ENCODE measurements around the gene SMARCD3. TPM values are rescaled to one million over a fixed set of nuclear protein-coding genes. Genes with fewer than 3 reads are reported as not detected.
A peak's percentile ranks its signal among the peaks of the same experiment; 100 is the strongest.

The SMARCD3 gene
- total and polyA plus RNA-seq, 2 donors from 2014 or later, result 46.4 to 52.5 TPM

- peak in 2 of 5 donors; percentile 26 to 35 for DNase-seq
- intact Hi-C loops (cut with DNase I), result no loop called here
- FAIRE-seq, result no peak
Observed at GRCh38 chr7:151206914-151207313, 41.6 kb downstream of the SMARCD3 start.

DNA sequence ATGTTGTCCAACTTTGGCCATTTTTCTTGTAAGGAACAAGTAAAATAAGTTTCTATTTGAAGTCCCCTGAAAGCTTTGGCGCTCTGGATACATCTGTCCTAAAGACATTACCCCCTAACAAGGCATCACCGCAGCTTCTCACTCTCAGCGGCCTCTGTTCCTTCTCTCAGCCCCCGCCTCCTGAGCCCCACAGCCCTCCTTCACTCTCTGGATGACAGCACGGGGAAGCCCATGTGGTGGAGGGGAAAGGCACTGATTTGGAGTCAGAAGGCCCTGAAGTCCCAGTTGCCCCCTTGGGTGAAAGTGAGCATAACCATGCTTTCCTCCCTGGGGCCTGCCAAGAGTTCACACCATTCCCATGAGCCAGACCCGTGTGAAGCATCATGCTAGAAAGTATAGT, 42.8 kb downstream of the SMARCD3 start:
- Histone ChIP-seq H3K36me3 (ENCODE audit: control insufficient read depth in 2 of 3, insufficient read depth in 3 of 3, low read length in 3 of 3) (no peaks in the 10 kb centered on the region), H3K4me3 (ENCODE audit: low read length in 3 of 3) (no peak overlapping the region), H3K4me1 (ENCODE audit: control insufficient read depth in 2 of 3, insufficient read depth in 2 of 3, low read depth in 1 of 3, low read length in 3 of 3) (no peaks in the 10 kb centered on the region), H3K27me3 (ENCODE audit: control insufficient read depth, insufficient read depth, low read length) (no peaks in the 10 kb centered on the region), H3K9ac (ENCODE audit: low read length in 3 of 3) (no peak overlapping the region), H3K27ac (ENCODE audit: low read depth in 2 of 2, low read length in 2 of 2) (no peak overlapping the region), H3K9me3 (ENCODE audit: control insufficient read depth in 2 of 3, insufficient read depth in 1 of 3, low read length in 3 of 3) (no peaks in the 10 kb centered on the region)
- TF ChIP-seq, protein P1, sequence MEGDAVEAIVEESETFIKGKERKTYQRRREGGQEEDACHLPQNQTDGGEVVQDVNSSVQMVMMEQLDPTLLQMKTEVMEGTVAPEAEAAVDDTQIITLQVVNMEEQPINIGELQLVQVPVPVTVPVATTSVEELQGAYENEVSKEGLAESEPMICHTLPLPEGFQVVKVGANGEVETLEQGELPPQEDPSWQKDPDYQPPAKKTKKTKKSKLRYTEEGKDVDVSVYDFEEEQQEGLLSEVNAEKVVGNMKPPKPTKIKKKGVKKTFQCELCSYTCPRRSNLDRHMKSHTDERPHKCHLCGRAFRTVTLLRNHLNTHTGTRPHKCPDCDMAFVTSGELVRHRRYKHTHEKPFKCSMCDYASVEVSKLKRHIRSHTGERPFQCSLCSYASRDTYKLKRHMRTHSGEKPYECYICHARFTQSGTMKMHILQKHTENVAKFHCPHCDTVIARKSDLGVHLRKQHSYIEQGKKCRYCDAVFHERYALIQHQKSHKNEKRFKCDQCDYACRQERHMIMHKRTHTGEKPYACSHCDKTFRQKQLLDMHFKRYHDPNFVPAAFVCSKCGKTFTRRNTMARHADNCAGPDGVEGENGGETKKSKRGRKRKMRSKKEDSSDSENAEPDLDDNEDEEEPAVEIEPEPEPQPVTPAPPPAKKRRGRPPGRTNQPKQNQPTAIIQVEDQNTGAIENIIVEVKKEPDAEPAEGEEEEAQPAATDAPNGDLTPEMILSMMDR (IDR thresholded peaks at IDR 0.05; ENCODE audit: borderline replicate concordance, extremely low read depth, insufficient read depth), result no peak
- no peak for DNase-seq
- intact Hi-C loops (cut with DNase I), result no loop called here
- no peak for FAIRE-seq

More at GRCh38 chr7:151206914-151207313, 41.6 kb downstream of the SMARCD3 start:
- no peaks in the 10 kb centered on the region for H3K27me3 ChIP-seq (ENCODE audit: control insufficient read depth, insufficient read depth, low read length)
- H3K4me1 ChIP-seq (ENCODE audit: control insufficient read depth in 2 of 3, insufficient read depth in 2 of 3, low read depth in 1 of 3, low read length in 3 of 3), result no peaks in the 10 kb centered on the region
- H3K9me3 ChIP-seq (ENCODE audit: control insufficient read depth in 2 of 3, insufficient read depth in 1 of 3, low read length in 3 of 3), result no peaks in the 10 kb centered on the region
- H3K9ac ChIP-seq (ENCODE audit: low read length in 3 of 3), result no peak overlapping the region
- no peak overlapping the region for H3K27ac ChIP-seq (ENCODE audit: low read depth in 2 of 2, low read length in 2 of 2)
- no peaks in the 10 kb centered on the region for H3K36me3 ChIP-seq (ENCODE audit: control insufficient read depth in 2 of 3, insufficient read depth in 3 of 3, low read length in 3 of 3)
- no peak overlapping the region for H3K4me3 ChIP-seq (ENCODE audit: low read length in 3 of 3)
- TF ChIP-seq, protein P1 (IDR thresholded peaks at IDR 0.05; ENCODE audit: borderline replicate concordance, extremely low read depth, insufficient read depth), result no peak

GRCh38 chr7:151204383-151205032, 44.0 kb downstream of the SMARCD3 start:
- H3K4me3 ChIP-seq (ENCODE audit: low read length in 3 of 3), result no peak overlapping the region
- no peak overlapping the region for H3K9ac ChIP-seq (ENCODE audit: low read length in 3 of 3)
- H3K36me3 ChIP-seq (ENCODE audit: control insufficient read depth in 2 of 3, insufficient read depth in 3 of 3, low read length in 3 of 3), result no peaks in the 10 kb centered on the region
- peaks cover 0 to 2% (median 0%) of the 10 kb centered on the region in 3 donors for H3K4me1 ChIP-seq (ENCODE audit: control insufficient read depth in 2 of 3, insufficient read depth in 2 of 3, low read depth in 1 of 3, low read length in 3 of 3)
- H3K9me3 ChIP-seq (ENCODE audit: control insufficient read depth in 2 of 3, insufficient read depth in 1 of 3, low read length in 3 of 3), result no peaks in the 10 kb centered on the region
- no peak for DNase-seq
- no peaks in the 10 kb centered on the region for H3K27me3 ChIP-seq (ENCODE audit: control insufficient read depth, insufficient read depth, low read length)
- TF ChIP-seq, protein P1 (IDR thresholded peaks at IDR 0.05; ENCODE audit: borderline replicate concordance, extremely low read depth, insufficient read depth), result no peak
- no peak for FAIRE-seq
- intact Hi-C loops (cut with DNase I), result no loop called here
- no peak overlapping the region for H3K27ac ChIP-seq (ENCODE audit: low read depth in 2 of 2, low read length in 2 of 2)

Data from kidney (tissue), 14 donors.